B cell (primary cell): ENCODE results near the gene SELENBP1. TPM values are rescaled to one million over a fixed set of nuclear protein-coding genes. Genes with fewer than 3 reads are reported as not detected.

ENCODE experiments used
- ATAC-seq: fragments of 200-7000 bp; cut with Tn5 transposase; one replicate; pipeline ENCODE4 v1.10.0; 2021; ENCODE audit warnings: low read depth, mild to moderate bottlenecking, moderate number of reproducible peaks, moderate library complexity
- CTCF ChIA-PET: fragments of 350-600 bp; sonication (Branson Sonifier 250); formaldehyde crosslinking; loops from one replicate; lab custom pipeline; 2021; ENCODE audit warnings: antibody characterized with exemption, inconsistent platforms; lab: Charles Lee
- POLR2A ChIA-PET: fragments of 350-600 bp; sonication (Branson Sonifier 250); formaldehyde crosslinking; loops from one replicate; lab custom pipeline; 2021; ENCODE audit warnings: antibody characterized with exemption; lab: Charles Lee
- DNase-seq: peaks from one replicate; pipeline ENCODE4 v3.0.0; 2013
- H2AFZ ChIP-seq: 2 replicates; pipeline ENCODE4 v1.6.1; 2012; ENCODE audit warnings: mild to moderate bottlenecking, low read depth, low read length; ENCODE audit not compliant: insufficient read depth, poor library complexity, severe bottlenecking
- H3K27ac ChIP-seq, 2 donors: 1 replicate in 1 of 2; 2 replicates in 1 of 2; pipeline ENCODE4 v1.5.1; 2012 to 2013; ENCODE audit warnings: low read length in 2 of 2, mild to moderate bottlenecking in 2 of 2, moderate library complexity in 1 of 2
- H3K27me3 ChIP-seq, 4 experiments: fragments of 200-600 bp in 1 of 4; sonication (generic) in 1 of 4; replicated peaks in 1 of 4; 1 replicate in 2 of 4; 2 replicates in 2 of 4; pipeline versions ENCODE4 v1.6.1 to v1.7.0; 2013 to 2016; ENCODE audit warnings: low read length in 3 of 4, mild to moderate bottlenecking in 2 of 4, mixed read lengths in 1 of 4, moderate library complexity in 1 of 4; ENCODE audit not compliant: insufficient read depth in 4 of 4, control insufficient read depth in 3 of 4; ENCODE audit errors: control extremely low read depth in 1 of 4
- H3K36me3 ChIP-seq, 2 experiments: replicated peaks in 1 of 2; 1 replicate in 1 of 2; 2 replicates in 1 of 2; pipeline versions ENCODE4 v1.6.1 to v1.7.1; 2013; ENCODE audit warnings: low read length in 1 of 2; ENCODE audit not compliant: insufficient read depth in 2 of 2, control insufficient read depth in 1 of 2; ENCODE audit errors: control extremely low read depth in 1 of 2, extremely low read depth in 1 of 2
- H3K4me1 ChIP-seq, 2 donors: fragments of 200-600 bp in 1 of 2; sonication (generic) in 1 of 2; 1 replicate in 1 of 2; 2 replicates in 1 of 2; pipeline versions ENCODE4 v1.5.1 to v1.6.1; 2013 to 2017; ENCODE audit warnings: low read length in 2 of 2; ENCODE audit not compliant: control insufficient read depth in 2 of 2, insufficient read depth in 2 of 2
- H3K4me2 ChIP-seq: replicated peaks from 2 replicates; pipeline ENCODE3; 2012; ENCODE audit warnings: mild to moderate bottlenecking, low read depth, low read length; ENCODE audit not compliant: poor library complexity, severe bottlenecking
- H3K4me3 ChIP-seq, 5 experiments: fragments of 200-600 bp in 1 of 5; sonication (generic) in 1 of 5; 1 replicate in 3 of 5; 2 replicates in 2 of 5; pipeline versions ENCODE4 v1.5.1 to v1.7.0; 2011 to 2016; ENCODE audit warnings: low read length in 4 of 5, mild to moderate bottlenecking in 4 of 5, low read depth in 2 of 5, control low read depth in 1 of 5, moderate library complexity in 1 of 5; ENCODE audit not compliant: insufficient read depth in 1 of 5; ENCODE audit errors: control extremely low read depth in 1 of 5, extremely low read depth in 1 of 5
- H3K79me2 ChIP-seq: fragments of 200-600 bp; sonication (generic); one replicate; pipeline ENCODE4 v1.6.0; 2016; ENCODE audit warnings: low read length; ENCODE audit not compliant: control insufficient read depth, insufficient read depth
- H3K9ac ChIP-seq: fragments of 200-600 bp; sonication (generic); 2 replicates; pipeline ENCODE4 v1.6.1; 2017; ENCODE audit warnings: mild to moderate bottlenecking, low read length, moderate library complexity
- H3K9me3 ChIP-seq, 3 donors: one replicate each; pipeline versions ENCODE4 v1.6.1 to v1.7.1; 2013; ENCODE audit warnings: low read length in 2 of 3; ENCODE audit not compliant: control insufficient read depth in 2 of 3, insufficient read depth in 1 of 3; ENCODE audit errors: control extremely low read depth in 1 of 3
- H4K20me1 ChIP-seq: 2 replicates; pipeline ENCODE4 v1.6.0; 2012; ENCODE audit warnings: mild to moderate bottlenecking, low read length; ENCODE audit not compliant: insufficient read depth, control insufficient read depth, poor library complexity, severe bottlenecking
- H3K27ac Mint-ChIP-seq: one replicate; pipeline ENCODE4 v1.8.0; 2021; ENCODE audit warnings: mixed read lengths
- H3K27me3 Mint-ChIP-seq: one replicate; pipeline ENCODE4 v1.8.0; 2021; ENCODE audit warnings: mixed read lengths
- H3K4me1 Mint-ChIP-seq: one replicate; pipeline ENCODE4 v1.8.0; 2021; ENCODE audit warnings: mixed read lengths
- H3K4me3 Mint-ChIP-seq: one replicate; pipeline ENCODE4 v1.8.0; 2021; ENCODE audit warnings: mixed read lengths
- H3K9me3 Mint-ChIP-seq: one replicate; pipeline ENCODE4 v1.8.0; 2022; ENCODE audit warnings: mixed read lengths; ENCODE audit not compliant: insufficient read depth
- CTCF ChIP-seq: fragments of 200-600 bp; IDR thresholded peaks from one replicate; pipeline ENCODE4 v1.8.0; 2022; ENCODE audit warnings: antibody characterized with exemption, mild to moderate bottlenecking
- EZH2 ChIP-seq: IDR thresholded peaks from 2 replicates; pipeline ENCODE4 v1.6.1; 2012; ENCODE audit warnings: borderline replicate concordance, low read depth, mild to moderate bottlenecking, moderate library complexity, low read length; ENCODE audit not compliant: insufficient read depth, poor library complexity, severe bottlenecking
- WGBS: methylation state at CpG from one replicate; pipeline ENCODE4 v1.1.5; 2013; ENCODE audit warnings: missing lambda C conversion rate; ENCODE audit not compliant: insufficient coverage; 5-methylcytosine and 5-hydroxymethylcytosine counted together
- intact Hi-C: fragments of 100-400 bp; cut with micrococcal nuclease; formaldehyde crosslinking; loops from one replicate; pipeline ENCODE4 v1.10.0; 2022
- polyA plus RNA-seq: library from polyadenylated mRNA; depleted of rRNA; stranded (reverse); fragments of >200 nt; gene quantifications from 2 replicates; pipeline ENCODE4 v1.2.3, GENCODE V29; 2012
- total RNA-seq, 2 donors: library from RNA; stranded (reverse); fragments of 120-200 nt in 1 of 2; gene quantifications; 1 replicate in 1 of 2; 2 replicates in 1 of 2; pipeline versions ENCODE4 v1.2.3 to v1.2.4, GENCODE V29; 2013 to 2022

The SELENBP1 gene
- total and polyA plus RNA-seq, 2 donors (not counting 1 experiment from before 2014, with no cell fraction given), result 0.37 TPM; not detected in 1

GRCh38 chr1:151361883-151362282 is 10.6 kb downstream of the SELENBP1 start:
- no peak overlapping the region for H3K9ac ChIP-seq
- DNase-seq (no peak), ATAC-seq (no peak)
- no peak overlapping the region for H3K4me2 ChIP-seq
- Mint-ChIP-seq H3K27ac (no peak overlapping the region), H3K27me3 (no peaks in the 10 kb centered on the region), H3K9me3 (no peaks in the 10 kb centered on the region), H3K4me1 (no peaks in the 10 kb centered on the region), H3K4me3 (no peak overlapping the region)
- H3K4me3 ChIP-seq, result no peak overlapping the region
- no peak overlapping the region for H3K27ac ChIP-seq
- H3K79me2 ChIP-seq, result no peaks in the 10 kb centered on the region
- peaks cover 0 to 5% (median 0%) of the 10 kb centered on the region in 4 experiments for H3K27me3 ChIP-seq
- H3K4me1 ChIP-seq, result no peaks in the 10 kb centered on the region
- no peaks in the 10 kb centered on the region for H3K36me3 ChIP-seq
- intact Hi-C loops, result no loop called here
- no peak overlapping the region for H2AFZ ChIP-seq
- H4K20me1 ChIP-seq, result no peaks in the 10 kb centered on the region
- CTCF ChIA-PET, result no interaction called here
- TF ChIP-seq CTCF (peak; percentile 18), EZH2 (no peak)
- peaks cover 0 to 9% (median 7%) of the 10 kb centered on the region in 3 donors for H3K9me3 ChIP-seq
- POLR2A ChIA-PET, result no interaction called here

GRCh38 chr1:151356696-151357095 is 15.8 kb downstream of the SELENBP1 start:
- ChIA-PET CTCF (interaction anchor here (5.1 kb wide), 1 partner anchor 16 kb away, joined by 24 read pairs; no protein-coding TSS in a partner anchor), POLR2A (interaction anchor here (1.0 kb wide), 1 partner anchor 13 kb away, joined by 3 read pairs; no protein-coding TSS in a partner anchor)
- no peak overlapping the region for H3K4me3 Mint-ChIP-seq
- Histone ChIP-seq H3K4me2 (no peak overlapping the region), H3K9ac (no peak overlapping the region), H3K4me3 (no peak overlapping the region), H3K27ac (no peak overlapping the region), H3K27me3 (no peaks in the 10 kb centered on the region), H2AFZ (no peak overlapping the region), H3K36me3 (no peaks in the 10 kb centered on the region), H4K20me1 (no peaks in the 10 kb centered on the region), H3K9me3 (peaks cover 0 to 5% (median 0%) of the 10 kb centered on the region in 3 donors), H3K4me1 (no peaks in the 10 kb centered on the region), H3K79me2 (no peaks in the 10 kb centered on the region)
- H3K4me1 Mint-ChIP-seq, result no peaks in the 10 kb centered on the region
- no peaks in the 10 kb centered on the region for H3K9me3 Mint-ChIP-seq
- no peak for TF ChIP-seq EZH2
- no peak for TF ChIP-seq CTCF
- no peak for DNase-seq
- H3K27ac Mint-ChIP-seq, result no peak overlapping the region
- intact Hi-C loops, result no loop called here
- ATAC-seq, result no peak
- no peaks in the 10 kb centered on the region for H3K27me3 Mint-ChIP-seq
- no CpG with 5 or more reads among the region's 2 CpGs for WGBS
